GM19324 (cell line): ENCODE data around the gene FCRL3.

Experiments
- ATAC-seq: cut with Tn5 transposase; IDR thresholded peaks from one replicate; pipeline ENCODE4 v1.9.1; 2021; ENCODE audit warnings: mild to moderate bottlenecking, moderate library complexity; ENCODE audit not compliant: unreplicated experiment, low FRiP score

FCRL3 gene

DNA sequence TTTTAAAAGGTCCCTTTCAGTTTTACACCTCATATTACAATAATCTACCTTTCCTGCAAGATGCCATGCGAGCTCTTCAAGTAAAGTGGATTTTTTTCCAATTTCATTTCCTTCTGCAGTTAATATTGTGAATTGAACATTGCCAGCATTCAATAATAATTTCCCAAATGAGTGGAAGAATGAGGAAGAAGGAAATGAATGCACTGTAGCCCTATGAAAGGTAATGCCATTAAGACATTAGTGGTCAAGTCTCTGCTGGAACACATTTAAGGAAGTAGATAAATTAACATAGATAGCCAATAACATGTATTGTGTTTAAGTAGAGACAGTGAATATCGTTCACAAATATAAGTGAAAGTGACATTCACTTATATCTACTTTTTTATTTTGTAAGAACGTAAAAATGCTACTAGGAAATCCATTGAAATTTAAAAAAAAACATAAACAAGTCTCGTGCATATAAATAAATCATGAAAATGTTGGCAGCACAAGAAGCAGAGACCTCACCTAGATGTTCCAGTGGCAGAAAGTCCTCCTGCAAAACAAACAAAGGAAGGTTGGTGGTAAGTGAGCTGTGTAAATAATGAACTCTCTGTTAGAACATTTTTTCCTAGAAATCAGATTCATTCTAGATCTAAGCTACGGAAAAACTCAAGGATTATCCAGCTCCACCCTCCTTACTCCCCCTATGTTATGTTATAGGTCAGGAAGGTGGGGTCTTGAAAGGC lies 17.7 kb downstream of the FCRL3 start:
- ATAC-seq = no peak

DNA sequence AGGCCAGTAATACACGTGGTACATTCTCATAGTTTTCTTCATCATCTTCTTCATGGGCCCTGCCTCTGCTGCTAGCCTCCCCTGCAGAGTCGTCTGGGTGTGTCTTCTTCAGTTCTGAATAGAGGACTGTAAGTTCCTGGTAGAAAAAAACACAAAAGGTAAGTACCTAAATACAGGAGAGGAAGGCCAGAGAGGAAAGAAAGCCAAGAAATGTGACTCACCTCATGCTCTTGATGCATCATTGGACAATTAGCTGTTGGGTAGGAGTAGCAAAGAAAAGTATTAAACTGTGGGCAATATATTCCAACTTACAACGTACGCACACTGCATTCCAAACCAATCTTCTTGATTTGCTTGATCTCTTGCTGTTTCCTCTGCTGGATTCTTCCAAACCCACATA lies 21.8 kb downstream of the FCRL3 start:
- ATAC-seq = no peak

DNA sequence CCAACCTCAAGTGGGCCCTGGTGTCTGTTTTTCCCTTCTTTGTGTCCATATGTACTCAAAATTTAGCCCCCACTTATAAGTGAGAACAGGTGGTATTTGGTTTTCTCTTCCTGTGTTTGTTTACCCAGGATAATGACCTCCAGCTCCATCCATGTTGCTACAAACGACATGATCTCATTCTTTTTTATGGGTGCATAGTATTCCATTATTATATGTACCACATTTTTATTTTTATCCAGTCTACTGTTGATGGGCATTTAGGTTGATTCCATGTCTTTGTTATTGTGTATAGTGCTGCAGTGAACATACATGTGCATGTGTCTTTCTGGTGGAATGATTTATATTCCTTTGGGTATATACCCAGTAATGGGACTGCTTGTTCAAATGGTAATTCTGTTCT lies 27.6 kb downstream of the FCRL3 start:
- no peak for ATAC-seq

DNA sequence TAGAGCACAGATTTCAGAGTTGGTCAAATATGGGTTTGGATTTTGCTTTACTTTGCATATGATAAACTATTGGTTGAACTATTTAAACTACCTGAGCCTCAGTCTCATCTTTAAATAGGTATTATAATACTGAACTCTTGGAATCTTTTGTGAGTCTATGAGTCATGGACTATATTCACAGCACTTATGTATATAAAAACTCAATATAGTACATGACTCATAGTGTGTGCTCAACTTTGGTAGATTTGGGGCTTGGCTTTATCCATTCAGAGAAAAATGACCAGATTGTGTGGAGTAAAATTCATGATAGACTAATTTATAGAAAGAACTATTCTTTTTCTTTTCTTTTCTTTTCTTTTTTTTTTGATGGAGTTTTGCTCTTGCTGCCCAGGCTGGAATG lies 28.7 kb downstream of the FCRL3 start:
- ATAC-seq = no peak

DNA sequence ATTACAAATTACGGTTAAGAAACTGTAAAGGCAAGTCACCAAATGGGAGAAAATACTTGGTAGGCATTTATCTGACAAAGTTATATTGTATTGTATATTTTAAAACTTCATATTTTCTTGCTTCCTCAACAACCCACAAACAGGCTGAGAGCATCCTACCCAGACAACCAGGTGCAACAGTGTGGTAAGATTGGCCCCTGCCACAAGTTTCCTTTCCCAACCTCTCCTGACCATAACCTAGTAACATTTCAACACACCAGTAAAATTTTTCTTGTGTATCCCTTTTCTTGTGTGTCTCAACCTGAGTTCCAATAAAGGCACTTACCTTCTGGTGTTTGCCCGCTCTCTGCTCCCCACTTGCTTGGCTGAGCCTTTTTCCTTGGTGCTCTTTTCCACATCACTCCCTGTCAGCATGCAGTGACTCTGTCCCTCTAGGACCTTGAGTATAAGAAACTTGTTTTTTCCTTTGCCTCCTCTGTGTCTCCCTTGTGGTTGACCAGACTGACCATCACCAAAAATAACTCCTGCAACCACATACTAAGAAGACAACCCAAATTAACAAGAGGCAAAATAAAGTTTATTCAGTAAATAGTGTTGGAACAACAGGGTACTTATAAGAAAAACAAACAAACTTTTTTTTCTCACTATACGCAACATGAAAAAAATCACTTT lies 40.9 kb downstream of the FCRL3 start:
- ATAC-seq = no peak

DNA sequence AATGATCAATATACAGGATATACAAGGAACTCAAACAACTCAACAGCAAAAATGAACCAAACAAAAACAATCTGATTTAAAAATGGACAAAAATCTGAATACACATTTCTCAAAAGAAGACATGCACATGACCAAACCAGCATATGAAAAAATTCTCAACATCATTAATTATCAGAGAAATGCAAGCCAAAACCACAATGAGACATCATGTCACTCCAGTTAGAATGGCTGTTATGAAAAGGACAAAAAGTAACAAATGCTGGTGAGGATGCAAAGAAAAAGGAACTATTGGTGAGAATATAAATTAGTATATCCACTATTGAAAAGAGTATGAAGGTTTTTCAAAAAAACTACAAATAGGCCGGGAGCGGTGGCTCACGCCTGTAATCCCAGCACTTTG lies 42.0 kb downstream of the FCRL3 start:
- no peak for ATAC-seq

DNA sequence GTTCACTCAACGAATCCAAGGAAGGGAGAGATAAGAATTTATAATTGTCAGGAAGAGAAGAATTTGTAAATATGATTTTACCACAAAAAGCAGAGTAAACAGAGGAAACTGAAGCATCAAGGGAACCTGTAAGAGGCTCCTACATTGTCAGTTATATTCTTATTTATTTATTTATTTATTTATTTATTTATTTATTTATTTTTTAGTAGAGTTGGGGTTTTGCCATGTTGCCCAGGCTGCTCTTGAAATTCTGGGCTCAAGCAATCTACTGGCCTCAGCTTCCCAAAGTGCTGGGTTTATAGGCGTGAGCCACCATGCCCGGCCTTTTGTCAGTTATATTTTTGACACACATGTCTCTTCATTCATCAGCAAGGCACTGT lies 47.1 kb downstream of the FCRL3 start:
- peak; percentile 14 for ATAC-seq

DNA sequence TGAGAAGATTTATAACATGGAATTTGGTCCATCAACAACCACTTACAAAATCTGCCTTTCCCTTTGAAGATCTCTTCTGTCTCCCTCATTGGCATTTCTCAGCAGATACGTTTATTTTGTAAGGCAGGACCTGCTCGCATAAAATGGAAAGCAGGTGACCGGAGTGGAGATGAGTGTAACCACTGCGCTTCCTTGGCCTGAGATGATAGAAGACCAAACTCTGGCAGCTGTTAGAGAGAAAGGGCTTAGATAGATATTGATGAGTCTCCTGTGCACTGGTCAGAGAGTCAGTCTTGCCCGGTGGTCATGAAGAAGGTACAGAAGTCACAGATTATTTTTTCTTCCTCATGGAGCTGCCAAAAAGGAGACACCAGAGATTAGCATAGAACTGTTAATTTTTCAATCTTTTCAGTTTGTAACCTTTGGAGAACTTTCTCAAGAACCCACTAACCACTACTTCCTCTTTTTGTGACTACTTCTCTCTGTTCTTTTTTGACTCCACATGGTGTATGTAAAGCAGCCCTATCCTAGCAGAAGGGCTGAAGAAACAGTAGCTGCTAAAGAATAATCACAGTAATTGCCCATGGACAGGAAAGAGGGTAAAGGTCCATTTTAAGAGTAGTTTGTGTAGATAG lies 47.6 kb downstream of the FCRL3 start:
- ATAC-seq = peak; percentile 89

DNA sequence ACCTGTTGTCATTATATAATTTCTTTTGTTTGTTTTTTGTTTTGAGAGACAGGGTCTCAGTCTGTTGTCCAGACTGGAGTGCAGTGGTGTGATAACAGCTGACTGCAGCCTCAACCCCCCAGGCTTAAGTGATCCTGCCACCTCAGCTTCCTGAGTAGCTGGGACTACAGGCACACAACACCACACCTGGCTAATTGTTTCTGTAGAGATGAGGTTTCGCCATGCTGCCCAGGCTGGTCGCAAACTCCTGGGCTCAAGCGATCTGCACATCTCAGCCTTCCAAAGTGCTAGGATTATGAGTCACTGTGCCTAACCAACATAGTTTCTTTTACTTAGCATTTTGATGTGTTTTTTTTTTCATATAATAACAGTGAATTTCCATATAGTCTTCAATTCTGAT lies 52.3 kb downstream of the FCRL3 start:
- ATAC-seq = no peak

DNA sequence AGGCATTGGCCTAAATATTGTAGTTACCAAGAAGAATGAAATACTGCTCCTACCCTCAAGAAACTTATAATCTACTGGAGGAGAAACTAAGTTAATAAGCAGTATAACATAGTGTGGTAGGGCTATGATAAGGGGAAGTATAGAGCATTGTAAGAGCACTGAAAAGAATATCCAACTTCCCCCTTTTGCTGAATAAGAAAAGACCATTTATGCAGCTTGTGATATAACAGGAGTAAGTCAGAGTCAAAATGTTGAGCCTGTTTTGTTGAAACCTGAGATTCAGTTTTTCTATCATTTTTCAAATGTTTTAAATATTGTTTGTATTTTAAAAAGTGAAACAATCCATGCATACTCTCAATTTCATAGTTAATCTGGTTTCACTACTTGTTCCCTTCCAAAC lies 54.4 kb downstream of the FCRL3 start:
- no peak for ATAC-seq

DNA sequence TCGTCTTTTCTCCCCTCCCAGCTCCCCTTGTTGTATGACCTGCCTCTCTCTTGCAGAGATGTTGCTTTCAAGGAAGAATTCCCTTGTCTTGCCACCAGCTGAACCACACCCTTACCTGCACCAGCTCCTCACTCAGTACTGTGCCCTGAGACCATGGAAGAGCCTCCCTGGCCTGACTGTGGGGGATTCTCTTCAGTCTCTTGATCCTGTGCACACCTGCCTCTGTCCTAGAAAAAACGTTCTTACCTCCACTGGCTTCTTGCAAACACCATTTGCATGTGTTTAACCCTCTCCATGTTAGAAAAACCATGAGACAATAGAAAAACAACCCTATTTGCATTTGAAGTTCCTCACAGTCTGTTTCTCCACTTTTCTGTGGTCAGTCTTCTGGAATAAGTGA lies 59.4 kb downstream of the FCRL3 start:
- no peak for ATAC-seq

DNA sequence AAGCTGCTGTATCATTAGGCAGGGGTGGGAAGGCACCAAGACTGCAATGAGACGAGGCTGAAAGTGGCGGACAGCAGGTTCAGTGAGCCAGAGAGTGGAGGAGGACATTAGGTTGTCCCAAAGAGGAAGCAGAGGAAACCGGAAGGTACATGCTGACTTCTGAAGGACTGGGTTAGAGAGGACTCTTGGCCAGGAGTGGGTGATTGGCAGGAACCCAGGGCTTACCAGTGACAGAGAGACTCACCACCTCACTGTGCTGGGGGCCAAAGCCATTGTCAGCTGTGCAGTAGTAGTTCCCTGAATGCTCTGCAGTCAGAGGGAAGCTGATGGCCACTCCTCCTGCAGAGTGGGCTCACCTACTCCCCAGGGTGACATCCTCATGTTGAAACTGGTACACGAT lies 60.8 kb downstream of the FCRL3 start:
- no peak for ATAC-seq

DNA sequence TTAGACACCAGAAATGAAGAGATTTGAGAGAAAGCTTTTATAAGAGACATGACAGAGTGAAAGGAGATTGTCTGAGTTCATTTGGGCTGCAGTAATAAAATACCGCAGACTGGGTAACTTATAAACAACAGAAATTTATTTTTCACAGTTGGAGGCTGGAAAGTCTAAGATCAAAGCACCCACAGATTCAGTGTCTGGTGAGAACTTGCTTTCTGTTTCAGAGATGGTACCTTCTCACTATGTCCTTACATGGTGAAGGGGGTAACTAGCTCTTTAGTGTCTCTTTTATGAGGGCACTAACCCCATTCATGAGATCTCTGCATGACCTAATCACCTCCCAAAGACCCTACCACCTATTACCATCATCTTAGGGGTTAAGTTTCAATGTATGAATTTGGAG lies 71.8 kb downstream of the FCRL3 start:
- no peak for ATAC-seq
